Measurements from ENCODE around the gene CASP3. TPM values are rescaled to one million over a fixed set of nuclear protein-coding genes. Genes with fewer than 3 reads are reported as not detected.

The CASP3 gene
- total RNA-seq, 4 donors from 2014 or later = 6.2 to 147 (median 35.1) TPM

DNA sequence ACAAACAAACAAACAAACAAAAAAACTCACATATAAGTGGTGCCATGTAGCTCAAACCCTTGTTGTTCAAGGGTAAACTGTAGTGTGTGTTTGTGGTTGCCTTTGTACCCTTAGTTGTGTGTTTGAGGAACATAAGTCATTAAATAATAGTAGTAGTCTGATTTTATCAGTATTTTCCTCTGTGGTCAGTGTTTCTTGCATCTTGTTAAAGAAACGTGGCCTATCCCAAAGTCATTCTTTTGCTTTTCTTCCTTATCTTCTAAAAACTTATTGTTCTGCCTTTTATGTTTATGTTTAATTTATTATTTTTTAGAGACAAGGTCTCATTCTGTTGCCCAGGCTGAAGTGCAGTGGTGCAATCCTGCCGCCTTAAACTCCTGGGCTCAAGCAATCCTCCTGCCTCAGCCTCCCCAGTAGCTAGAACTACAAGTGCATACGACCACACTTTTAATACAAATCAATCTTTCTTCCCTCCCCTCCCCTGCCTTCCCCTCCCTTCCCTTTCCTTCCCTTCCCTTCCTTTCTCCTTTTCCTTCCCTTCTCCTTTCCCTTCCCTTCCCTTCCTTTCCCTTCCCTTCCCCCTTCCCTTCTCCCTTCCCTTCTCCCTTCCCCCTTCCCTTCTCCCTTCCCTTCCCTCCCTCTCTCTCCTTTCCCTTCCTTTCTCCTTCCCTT, 26.7 kb upstream of the CASP3 start:
- in situ Hi-C loops (cut with MboI; ENCODE audit: low pct_ligation_motif_present in 1 of 4, low pct_unique_long_range_greater_than_20kb in 1 of 4, low sequenced_read_pairs in 3 of 4) (no loop called here), intact Hi-C loops (cut with DNase I; ENCODE audit: low total_unique reads) (no loop called here)
- Histone ChIP-seq H3K27ac (no peak overlapping the region), H3K27me3 (no peaks in the 10 kb centered on the region), H3K4me3 (no peak overlapping the region), H3K9me3 (no peaks in the 10 kb centered on the region), H3K4me1 (peaks cover 0 to 15% (median 9%) of the 10 kb centered on the region in 4 donors), H3K36me3 (peaks cover 0 to 10% (median 2%) of the 10 kb centered on the region in 4 donors)
- WGBS, 2 donors (ENCODE audit: low coverage in 1 of 2) = 85 to 97% methylated on average over 3 of the region's 3 CpGs
- TF ChIP-seq, protein P1, sequence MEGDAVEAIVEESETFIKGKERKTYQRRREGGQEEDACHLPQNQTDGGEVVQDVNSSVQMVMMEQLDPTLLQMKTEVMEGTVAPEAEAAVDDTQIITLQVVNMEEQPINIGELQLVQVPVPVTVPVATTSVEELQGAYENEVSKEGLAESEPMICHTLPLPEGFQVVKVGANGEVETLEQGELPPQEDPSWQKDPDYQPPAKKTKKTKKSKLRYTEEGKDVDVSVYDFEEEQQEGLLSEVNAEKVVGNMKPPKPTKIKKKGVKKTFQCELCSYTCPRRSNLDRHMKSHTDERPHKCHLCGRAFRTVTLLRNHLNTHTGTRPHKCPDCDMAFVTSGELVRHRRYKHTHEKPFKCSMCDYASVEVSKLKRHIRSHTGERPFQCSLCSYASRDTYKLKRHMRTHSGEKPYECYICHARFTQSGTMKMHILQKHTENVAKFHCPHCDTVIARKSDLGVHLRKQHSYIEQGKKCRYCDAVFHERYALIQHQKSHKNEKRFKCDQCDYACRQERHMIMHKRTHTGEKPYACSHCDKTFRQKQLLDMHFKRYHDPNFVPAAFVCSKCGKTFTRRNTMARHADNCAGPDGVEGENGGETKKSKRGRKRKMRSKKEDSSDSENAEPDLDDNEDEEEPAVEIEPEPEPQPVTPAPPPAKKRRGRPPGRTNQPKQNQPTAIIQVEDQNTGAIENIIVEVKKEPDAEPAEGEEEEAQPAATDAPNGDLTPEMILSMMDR (IDR thresholded peaks at IDR 0.05) = no peak
- TF ChIP-seq POLR2A (IDR thresholded peaks at IDR 0.05) = no peak
- no peak for TF ChIP-seq EP300 (IDR thresholded peaks at IDR 0.05; ENCODE audit: low read depth)
- no peak for TF ChIP-seq POLR2AphosphoS5 (IDR thresholded peaks at IDR 0.05)
- DNase-seq = no peak

DNA sequence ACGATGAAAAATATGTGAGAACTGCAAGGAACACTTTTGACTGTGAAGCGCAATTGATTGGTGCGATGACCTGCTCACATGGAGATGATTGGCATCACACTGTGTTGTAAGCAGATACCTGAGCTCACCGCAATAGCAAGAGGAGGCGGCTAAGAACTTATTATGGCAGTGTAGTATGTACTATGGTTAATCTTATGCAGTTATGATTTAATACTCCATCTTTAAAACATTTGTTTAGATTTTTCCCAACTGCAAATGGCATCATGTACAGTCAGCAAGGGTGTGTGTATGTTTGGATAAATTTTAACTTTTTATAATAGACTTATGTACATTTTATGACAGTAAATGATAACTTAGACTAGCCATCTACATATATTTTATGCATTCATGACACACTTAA, 25.8 kb upstream of the CASP3 start:
- no peaks in the 10 kb centered on the region for H3K27me3 ChIP-seq
- no peak overlapping the region for H3K4me3 ChIP-seq
- TF ChIP-seq POLR2AphosphoS5 (IDR thresholded peaks at IDR 0.05) = no peak
- TF ChIP-seq POLR2A (IDR thresholded peaks at IDR 0.05) = no peak
- TF ChIP-seq, protein P1 (IDR thresholded peaks at IDR 0.05) = no peak
- no peak for TF ChIP-seq EP300 (IDR thresholded peaks at IDR 0.05; ENCODE audit: low read depth)
- intact Hi-C loops (cut with DNase I; ENCODE audit: low total_unique reads) = no loop called here
- in situ Hi-C loops (cut with MboI; ENCODE audit: low pct_ligation_motif_present in 1 of 4, low pct_unique_long_range_greater_than_20kb in 1 of 4, low sequenced_read_pairs in 3 of 4) = no loop called here
- H3K27ac ChIP-seq = no peak overlapping the region
- H3K4me1 ChIP-seq = peaks cover 0 to 11% (median 6%) of the 10 kb centered on the region in 4 donors
- DNase-seq = no peak
- peaks cover 0 to 10% (median 2%) of the 10 kb centered on the region in 4 donors for H3K36me3 ChIP-seq
- H3K9me3 ChIP-seq = no peaks in the 10 kb centered on the region
- WGBS, 2 donors (ENCODE audit: low coverage in 1 of 2) = 91 to 98% methylated on average over 5 of the region's 5 CpGs

DNA sequence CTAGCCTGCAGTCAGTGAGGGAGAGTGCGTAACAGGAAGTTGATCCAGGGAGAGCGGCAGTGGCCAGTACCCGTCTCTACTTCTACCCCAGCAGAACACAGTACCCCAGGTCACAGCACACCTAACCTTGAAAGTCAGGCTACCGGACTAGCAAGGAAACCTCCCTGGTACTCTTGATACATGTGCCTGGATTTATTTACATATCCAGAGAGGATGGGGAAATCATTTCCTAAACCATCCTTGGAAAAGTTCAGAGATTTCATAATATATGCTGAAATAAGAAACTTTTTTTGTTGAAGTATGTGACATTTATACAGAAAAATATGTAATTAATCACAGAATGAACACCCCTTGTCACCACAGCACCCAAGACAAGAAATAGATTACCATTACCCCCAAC, 24.8 kb upstream of the CASP3 start:
- Histone ChIP-seq H3K27ac (no peak overlapping the region), H3K4me3 (no peak overlapping the region), H3K4me1 (peaks cover 0 to 8% (median 4%) of the 10 kb centered on the region in 4 donors), H3K9me3 (no peaks in the 10 kb centered on the region), H3K36me3 (peaks cover 0 to 10% (median 2%) of the 10 kb centered on the region in 4 donors), H3K27me3 (no peaks in the 10 kb centered on the region)
- 96 to 97% methylated on average over 3 to 4 of the region's 4 CpGs for whole genome bisulfite sequencing, 2 donors (ENCODE audit: low coverage in 1 of 2)
- DNase-seq = no peak
- no peak for TF ChIP-seq POLR2AphosphoS5 (IDR thresholded peaks at IDR 0.05)
- TF ChIP-seq, protein P1 (IDR thresholded peaks at IDR 0.05) = no peak
- TF ChIP-seq EP300 (IDR thresholded peaks at IDR 0.05; ENCODE audit: low read depth) = no peak
- no peak for TF ChIP-seq POLR2A (IDR thresholded peaks at IDR 0.05)
- intact Hi-C loops (cut with DNase I; ENCODE audit: low total_unique reads) = no loop called here
- in situ Hi-C loops (cut with MboI; ENCODE audit: low pct_ligation_motif_present in 1 of 4, low pct_unique_long_range_greater_than_20kb in 1 of 4, low sequenced_read_pairs in 3 of 4) = no loop called here

DNA sequence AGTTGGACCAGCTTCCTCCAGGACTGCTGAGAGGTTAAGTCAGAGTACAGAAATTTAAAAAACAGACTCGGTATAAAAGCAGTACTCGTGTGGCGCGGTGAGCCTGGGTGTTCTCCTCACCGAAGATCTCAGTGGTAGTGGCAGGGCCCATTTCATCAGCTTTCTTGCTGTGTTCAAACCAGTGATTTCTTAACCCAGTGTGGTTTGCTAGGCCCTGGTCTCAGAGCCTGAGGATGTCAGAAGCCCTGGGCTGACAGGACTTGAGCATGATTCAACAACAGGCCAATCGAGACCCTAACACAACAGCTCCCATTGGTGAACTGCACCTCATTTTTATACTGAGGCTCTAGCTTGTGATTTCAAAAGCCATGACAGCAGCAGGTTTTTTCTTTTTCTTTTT, 23.5 kb upstream of the CASP3 start:
- no peak overlapping the region for H3K4me3 ChIP-seq
- intact Hi-C loops (cut with DNase I; ENCODE audit: low total_unique reads) = no loop called here
- peaks cover 0 to 11% (median 4%) of the 10 kb centered on the region in 4 donors for H3K4me1 ChIP-seq
- WGBS, 2 donors (ENCODE audit: low coverage in 1 of 2) = 98% methylated on average over 6 of the region's 6 CpGs; no CpG with 5 or more reads in 1 of the 2 donors
- TF ChIP-seq, protein P1 (IDR thresholded peaks at IDR 0.05) = no peak
- TF ChIP-seq POLR2AphosphoS5 (IDR thresholded peaks at IDR 0.05) (no peak), EP300 (IDR thresholded peaks at IDR 0.05; ENCODE audit: low read depth) (no peak)
- no peak overlapping the region for H3K27ac ChIP-seq
- no peak for DNase-seq
- H3K9me3 ChIP-seq = no peaks in the 10 kb centered on the region
- in situ Hi-C loops (cut with MboI; ENCODE audit: low pct_ligation_motif_present in 1 of 4, low pct_unique_long_range_greater_than_20kb in 1 of 4, low sequenced_read_pairs in 3 of 4) = no loop called here
- H3K36me3 ChIP-seq = peaks cover 0 to 10% (median 2%) of the 10 kb centered on the region in 4 donors
- no peaks in the 10 kb centered on the region for H3K27me3 ChIP-seq
